ENCODE measurements around the gene CCDC136.
A peak's percentile ranks its signal among the peaks of the same experiment; 100 is the strongest.

Gene CCDC136

DNA sequence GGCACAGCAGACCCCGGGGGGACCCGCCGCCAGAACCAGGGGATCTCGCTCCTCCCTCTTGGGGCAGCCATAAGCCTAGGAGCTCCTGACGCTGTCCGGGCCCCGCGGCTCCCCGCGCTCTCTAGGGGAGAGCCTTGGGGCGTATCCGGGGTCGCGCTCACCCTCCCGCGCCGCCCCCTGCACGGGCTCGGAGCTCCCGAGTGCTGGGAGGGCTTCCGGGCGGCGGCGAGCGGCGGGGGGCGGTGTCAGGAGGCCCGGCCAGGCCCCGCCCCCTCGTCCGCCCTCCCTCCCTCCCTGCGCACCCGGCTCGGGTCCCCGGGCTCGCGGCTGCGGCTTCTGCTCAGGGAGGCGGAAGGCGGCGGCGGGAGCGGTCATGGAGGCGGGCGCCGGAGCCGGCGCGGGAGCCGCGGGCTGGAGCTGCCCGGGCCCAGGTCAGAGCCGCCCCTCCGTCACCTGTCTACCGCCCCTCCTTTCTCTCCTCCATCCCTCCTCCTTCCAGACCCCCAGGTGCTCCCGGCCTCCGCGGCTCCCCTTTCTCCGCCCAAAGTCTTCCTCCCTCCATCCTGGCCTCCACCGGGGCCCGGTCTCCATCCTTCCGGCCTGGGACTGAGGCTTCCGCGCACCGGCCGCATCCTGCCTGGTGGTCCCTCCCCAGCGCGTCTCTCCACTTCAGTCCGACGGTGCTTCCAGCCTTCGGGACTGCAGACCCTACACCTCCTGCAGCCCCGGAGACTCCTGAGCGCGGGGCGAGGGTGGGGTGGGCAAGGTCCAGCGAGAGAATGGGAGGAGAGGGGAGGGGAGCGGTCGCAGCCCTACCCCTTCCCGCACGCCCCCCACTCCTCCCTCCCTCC lies at the start of gene CCDC136:
TSS of gene CCDC136 (plus strand) at position 848 of the 851 bp plus-strand sequence. CDS start 444 bp downstream, outside the sequence.
- DNase-seq (ENCODE audit: low spot score) = peak; percentile 79

DNA sequence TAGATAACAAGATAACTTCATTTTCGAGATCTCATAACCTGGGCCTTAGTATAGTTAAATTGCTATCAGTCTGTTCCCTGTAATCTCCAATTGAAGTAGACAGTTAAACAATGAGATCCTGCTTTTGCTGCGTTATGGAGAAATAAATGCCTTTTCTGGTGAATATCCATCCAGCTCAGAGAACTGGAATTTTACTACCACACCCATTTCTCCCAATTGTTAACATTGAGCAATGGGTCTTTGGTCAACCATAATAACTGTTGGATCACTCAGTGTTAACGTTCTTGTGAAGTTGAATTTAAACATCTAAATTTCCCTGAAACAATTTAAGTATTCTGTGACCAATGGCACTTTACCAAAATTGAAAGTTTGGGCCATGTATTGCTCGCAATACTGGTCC lies 49.6 kb upstream of the CCDC136 start:
- no peak for DNase-seq (ENCODE audit: low spot score)

DNA sequence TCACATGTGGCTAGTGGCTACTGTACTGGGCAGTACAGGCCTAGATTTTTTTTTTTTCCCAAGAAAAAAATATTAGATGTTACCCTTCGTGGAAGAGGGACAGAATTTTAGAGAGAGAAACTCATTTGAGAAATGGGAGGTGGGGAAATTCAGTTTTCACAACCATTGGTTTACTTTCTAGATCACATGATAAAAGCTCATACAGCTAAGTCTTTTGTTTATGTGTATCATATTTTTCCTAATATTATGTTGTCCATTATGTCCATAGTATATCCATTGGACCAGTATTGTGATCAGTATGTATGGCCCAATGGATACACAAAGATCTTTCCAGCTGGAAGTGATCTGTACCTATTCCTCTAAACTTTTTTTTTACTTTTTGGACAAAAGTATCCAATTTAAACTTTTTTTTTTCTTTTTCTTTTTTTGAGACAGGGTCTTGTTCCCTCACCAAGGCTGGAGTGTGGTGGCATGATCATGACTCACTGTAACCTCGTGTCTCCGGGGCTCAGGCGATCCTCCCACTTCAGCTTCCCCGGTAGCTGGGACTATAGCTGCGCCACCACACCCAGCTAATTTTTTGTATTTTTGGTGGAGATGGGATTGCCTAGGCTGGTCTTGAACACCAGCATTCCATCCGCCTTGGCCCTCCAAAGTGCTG lies 48.5 kb upstream of the CCDC136 start:
- no peak for DNase-seq (ENCODE audit: low spot score)

DNA sequence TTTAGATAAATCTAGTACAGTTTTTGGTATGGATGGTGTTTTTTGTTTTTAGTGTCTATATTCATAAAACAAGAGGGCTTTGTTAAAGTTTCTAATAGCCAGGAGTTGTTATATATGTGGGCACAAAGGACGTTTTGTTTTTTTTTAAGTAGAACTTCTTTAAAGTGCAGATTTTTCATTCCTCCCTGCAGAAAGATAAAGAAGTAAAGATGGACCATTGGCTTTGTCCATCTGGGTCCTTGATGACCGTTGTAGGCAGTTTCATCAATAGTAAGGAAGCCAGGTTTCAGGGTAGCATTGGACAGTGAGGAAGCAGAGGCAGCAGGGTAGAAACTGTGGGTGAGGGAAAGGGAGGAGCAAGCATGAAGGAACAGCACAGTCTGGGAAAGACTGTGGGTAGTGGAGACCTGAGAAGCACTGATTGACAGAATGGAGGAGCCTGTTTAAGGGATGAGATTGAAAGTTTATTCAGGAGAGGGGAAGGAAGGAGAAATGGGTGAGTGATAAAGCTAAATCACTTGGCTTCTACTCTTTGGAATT lies 47.3 kb upstream of the CCDC136 start:
- DNase-seq (ENCODE audit: low spot score) = no peak

GRCh38 chr7:128745706-128746105 lies 46.1 kb upstream of the CCDC136 start:
- no peak for DNase-seq (ENCODE audit: low spot score)

DNA sequence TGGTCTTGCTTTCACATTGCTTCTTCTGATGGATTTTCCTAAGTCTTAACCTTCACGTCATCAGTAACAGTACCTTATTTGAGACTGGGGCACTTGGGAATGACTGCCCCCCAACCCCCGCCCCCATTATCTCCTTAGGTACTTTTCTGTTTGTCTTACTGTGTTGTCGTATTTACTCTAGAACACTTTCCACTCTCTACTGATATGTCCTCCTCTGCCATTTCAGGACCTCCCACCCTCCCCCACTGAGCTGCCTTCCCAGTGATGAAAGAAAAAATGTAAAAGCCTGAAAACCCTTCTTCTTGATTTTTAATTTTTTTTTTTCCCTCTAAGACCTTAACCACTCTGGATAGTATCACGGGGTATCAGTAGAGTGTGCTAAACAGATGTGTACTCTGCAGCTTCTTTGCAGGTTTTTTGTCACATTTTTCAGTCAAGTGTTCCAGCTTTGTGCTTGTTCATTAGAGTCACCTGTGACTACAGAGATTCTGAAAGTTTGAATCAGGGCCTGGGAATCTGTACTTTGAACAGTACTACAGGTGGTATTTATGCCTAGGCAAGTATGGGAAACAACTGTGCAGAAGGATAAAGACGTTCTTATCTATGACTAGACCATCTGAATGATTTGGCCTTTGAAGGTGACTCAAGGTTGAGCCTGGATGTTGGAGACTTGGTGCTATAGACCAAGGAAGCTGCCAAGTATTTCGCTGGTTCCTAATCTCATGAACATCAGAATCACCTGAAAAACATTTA lies 44.3 kb upstream of the CCDC136 start:
- no peak for DNase-seq (ENCODE audit: low spot score)

DNA sequence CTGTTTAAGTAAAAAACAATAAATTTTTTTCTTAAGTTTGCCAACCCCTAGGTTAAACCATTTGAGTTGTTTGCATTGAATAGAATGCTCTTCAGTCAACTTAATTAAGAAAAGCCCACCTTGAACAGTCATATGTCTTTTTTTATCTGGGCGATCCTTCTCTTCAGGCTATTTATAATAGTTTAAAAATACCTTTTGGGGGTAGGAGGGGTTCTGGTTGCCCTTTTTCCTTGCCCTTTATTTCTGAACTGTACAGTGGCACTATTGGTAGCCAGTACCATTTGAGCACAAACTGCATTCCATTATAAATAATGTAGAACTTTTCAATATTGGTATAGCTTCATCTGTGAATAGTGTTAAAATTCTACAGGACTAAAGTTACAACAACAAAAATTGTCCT lies 39.5 kb upstream of the CCDC136 start:
- no peak for DNase-seq (ENCODE audit: low spot score)

- DNase-seq (ENCODE audit: low spot score) = no peak
Measured at GRCh38 chr7:128755075-128755818, 36.5 kb upstream of the CCDC136 start.

DNA sequence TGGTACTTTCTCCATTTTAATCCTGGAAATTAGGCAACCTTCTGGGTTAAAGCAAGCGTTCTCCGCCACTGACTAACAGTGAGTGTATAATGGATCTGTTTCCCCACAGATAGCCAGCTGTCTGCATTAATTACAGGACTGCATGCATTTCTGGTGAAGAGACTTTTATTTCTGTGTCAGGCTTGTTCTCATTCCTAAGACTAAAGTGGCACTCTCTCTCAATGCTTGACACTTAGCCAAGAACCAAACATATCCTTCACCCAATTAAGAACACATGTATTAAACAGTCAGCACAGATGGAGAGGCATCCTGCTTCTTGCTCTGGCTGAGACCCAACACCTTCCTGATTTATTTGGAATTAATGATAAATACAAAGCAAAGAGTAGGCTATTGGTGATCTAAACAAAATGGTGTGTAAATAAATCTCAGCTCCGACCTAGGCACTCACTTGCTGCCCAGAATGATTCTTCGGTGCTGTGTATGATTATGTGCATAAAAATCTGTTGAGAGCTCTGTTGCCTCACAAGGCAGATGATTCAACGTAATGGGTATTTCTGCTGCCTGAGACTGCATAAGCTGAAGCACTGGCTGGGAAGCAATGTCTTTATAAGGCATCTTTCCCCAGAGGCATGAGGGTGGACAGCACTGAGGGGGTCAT lies 35.8 kb upstream of the CCDC136 start:
- no peak for DNase-seq (ENCODE audit: low spot score)

- DNase-seq (ENCODE audit: low spot score) = no peak
Measured at GRCh38 chr7:128757203-128757602, 34.6 kb upstream of the CCDC136 start.

GRCh38 chr7:128758553-128758952 lies 33.2 kb upstream of the CCDC136 start:
- no peak for DNase-seq (ENCODE audit: low spot score)

DNA sequence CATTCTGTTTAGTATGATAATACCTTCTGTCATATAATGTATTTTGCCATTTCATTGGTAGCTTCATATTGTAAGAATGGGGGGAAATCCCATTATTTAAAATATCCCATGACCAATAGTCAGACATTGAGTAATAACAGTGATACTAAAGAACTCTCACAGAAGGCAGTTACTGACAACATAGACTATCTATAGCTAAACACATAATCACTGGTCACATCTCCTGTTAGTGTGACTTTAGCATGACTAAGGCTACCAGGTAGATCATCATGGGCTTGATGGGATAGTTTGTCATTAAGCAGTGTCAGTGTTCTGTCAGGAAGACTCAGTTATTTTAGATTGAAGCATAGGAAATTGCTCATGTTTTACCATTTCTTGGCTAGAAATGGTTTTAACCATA lies 32.5 kb upstream of the CCDC136 start:
- no peak for DNase-seq (ENCODE audit: low spot score)

DNA sequence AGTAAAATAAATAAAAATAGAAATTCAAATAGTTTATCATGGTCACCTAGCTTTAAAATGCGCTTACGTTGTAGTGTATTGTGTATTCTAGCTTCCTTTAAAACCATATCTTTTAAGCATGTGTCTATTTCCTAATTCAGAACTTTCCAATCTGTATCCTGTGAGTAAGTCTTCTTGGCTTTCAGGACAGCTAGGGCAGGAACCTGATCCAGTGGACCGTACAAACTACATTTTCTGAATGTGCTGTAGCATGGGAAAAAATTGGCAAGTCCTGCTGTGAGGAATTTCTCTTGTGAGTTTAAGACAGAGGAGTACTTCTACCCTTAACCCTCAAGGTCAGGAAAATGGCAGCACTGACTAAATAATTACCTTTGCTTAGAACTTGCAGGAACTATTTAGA lies 28.2 kb upstream of the CCDC136 start:
- DNase-seq (ENCODE audit: low spot score) = no peak

DNA sequence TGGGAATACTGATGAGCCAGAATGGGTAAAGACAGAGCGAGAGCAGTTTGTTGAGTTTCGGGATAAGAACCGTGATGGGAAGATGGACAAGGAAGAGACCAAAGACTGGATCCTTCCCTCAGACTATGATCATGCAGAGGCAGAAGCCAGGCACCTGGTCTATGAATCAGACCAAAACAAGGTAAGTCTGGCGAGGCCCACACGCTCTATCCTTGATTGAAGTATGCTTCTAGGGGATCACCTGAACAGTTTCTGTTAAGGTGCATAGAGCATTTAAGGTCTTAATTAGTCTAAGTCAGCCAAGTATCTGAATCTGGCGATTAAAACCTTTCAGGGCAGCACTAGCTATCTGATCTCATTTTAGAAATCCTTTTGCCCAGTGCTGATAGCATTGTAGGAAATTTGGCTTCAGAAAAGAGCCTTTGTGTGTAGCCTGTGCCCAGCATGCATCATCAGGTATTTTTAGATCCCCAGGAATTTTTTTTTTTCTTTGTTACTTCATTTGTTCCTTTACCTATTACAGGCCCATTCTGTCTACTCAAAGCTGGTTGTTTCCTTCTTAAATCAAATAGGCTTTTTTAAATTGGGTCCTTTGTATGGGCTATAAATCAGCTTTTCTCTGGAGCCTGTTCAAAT lies 24.2 kb upstream of the CCDC136 start:
- DNase-seq (ENCODE audit: low spot score) = no peak

DNA sequence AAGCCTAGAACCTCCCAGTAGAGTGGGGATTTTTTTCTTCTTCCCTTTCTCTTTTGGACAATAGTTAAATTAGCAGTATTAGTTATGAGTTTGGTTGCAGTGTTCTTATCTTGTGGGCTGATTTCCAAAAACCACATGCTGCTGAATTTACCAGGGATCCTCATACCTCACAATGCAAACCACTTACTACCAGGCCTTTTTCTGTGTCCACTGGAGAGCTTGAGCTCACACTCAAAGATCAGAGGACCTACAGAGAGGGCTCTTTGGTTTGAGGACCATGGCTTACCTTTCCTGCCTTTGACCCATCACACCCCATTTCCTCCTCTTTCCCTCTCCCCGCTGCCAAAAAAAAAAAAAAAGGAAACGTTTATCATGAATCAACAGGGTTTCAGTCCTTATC lies 21.5 kb upstream of the CCDC136 start:
- DNase-seq (ENCODE audit: low spot score) = no peak

DNA sequence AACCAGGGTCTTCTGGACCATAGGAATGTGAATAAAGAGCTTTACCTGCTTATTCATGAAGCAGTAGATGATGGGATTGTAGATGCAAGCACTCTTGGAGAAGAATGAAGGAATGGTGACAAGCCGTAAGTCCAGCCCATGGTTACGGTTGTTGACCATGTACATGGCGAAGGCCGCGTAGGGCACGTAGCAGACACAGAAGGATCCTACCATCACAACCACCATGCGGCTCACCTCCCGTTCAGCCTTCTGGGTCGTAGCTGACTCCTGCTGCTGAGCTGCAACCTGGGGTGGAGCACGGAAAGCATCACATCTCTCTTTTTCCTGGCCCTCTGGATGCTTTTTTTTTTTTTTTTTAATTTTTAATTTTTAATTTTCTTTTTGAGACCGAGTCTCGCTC lies 18.2 kb upstream of the CCDC136 start:
- no peak for DNase-seq (ENCODE audit: low spot score)

DNA sequence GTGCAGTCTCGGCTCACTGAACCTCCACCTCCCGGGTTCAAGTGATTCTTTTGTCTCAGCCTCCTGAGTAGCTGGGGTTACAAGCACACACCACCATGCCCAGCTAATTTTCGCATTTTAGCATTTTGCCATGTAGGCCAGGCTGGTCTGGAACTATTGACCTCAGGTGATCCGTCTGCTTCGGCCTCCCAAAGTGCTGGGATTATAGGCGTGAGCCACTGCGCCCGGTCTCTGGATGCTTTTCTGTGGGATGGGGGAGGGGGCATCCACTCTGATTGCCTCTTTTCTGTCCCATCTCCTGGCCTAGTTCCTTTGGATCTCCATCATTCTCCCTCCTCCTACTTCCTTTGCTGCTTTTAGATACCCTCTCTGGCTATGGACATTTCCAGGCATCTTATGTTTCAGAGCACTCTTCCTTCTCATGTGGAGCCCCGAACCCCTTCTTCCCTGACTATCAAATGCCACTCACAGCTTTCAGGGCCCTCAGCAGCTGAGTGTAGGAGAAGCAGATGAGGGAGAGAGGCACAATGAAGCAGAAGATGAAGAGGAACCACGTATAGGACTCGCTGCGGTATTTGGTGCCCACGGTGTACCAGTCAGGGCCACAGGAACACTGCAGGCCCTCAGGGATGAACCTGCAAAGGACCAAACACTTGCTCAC lies 17.6 kb upstream of the CCDC136 start:
- no peak for DNase-seq (ENCODE audit: low spot score)

- no peak for DNase-seq (ENCODE audit: low spot score)
Measured at GRCh38 chr7:128774921-128775320, 16.8 kb upstream of the CCDC136 start.

DNA sequence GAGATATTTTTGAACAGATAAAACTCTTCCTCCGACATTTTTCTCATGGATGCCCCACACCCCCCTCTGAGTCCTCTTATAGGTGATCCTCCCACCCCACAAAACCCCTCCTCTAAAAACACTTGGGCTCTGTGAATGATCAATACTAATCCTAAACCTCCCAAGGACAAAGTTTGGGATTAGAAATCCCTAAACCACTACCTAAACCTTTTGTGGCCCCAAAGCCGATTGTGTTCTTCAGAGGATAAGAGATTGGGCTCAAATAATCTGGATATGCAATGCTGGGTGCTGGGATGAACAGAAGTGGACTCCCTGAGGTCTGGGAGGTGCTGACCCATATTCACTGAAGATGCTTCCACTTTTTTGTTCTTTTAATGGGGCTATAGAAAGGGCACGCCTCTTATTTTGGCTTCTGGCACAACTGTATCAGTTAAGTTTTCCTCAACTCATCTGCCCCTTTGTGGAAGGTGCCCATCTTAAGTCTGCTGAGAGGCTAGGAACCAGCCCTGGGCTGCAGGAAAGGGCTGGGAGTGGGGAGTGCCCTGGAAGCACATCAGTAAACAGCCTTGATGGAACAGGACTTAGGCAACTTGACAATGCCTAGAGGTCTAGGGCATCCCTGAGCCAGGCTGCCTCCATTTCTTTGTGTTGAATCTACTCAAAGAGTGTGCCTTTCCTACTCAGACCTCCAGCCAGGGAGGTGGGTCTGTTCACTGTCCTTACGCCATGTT lies 15.9 kb upstream of the CCDC136 start, which contains the start of gene OPN1SW:
TSS of gene OPN1SW (minus strand) at position 51 of the 731 bp plus-strand sequence. CDS start at position 38, 13 bp downstream.
- DNase-seq (ENCODE audit: low spot score) = no peak
